IMR-90 (cell line): Measurements from ENCODE around the gene PSMD11.

ENCODE experiments used
- BHLHE40 ChIP-seq: fragments of 150-350 bp; IDR thresholded peaks from 2 replicates; pipeline ENCODE4 v1.6.1; 2016; ENCODE audit warnings: mild to moderate bottlenecking, low read depth, low read length
- CEBPB ChIP-seq: IDR thresholded peaks from 2 replicates; pipeline ENCODE4 v1.6.1; 2012; ENCODE audit warnings: low read depth, low read length, improper control_type of control experiment
- FOS ChIP-seq: fragments of 150-350 bp; IDR thresholded peaks from 2 replicates; pipeline ENCODE4 v1.6.1; 2016; ENCODE audit warnings: low read depth, low read length
- MAFK ChIP-seq: IDR thresholded peaks from 2 replicates; pipeline ENCODE4 v1.6.1; 2012; ENCODE audit warnings: low read depth, low read length, improper control_type of control experiment
- MAZ ChIP-seq: IDR thresholded peaks from 2 replicates; pipeline ENCODE4 v1.6.1; 2012; ENCODE audit warnings: low read depth, mild to moderate bottlenecking, low read length, improper control_type of control experiment, moderate library complexity, borderline replicate concordance
- MXI1 ChIP-seq: IDR thresholded peaks from 2 replicates; pipeline ENCODE4 v1.6.1; 2012; ENCODE audit warnings: low read depth, mild to moderate bottlenecking, low read length, moderate library complexity, borderline replicate concordance
- NFE2L2 ChIP-seq: fragments of 150-350 bp; IDR thresholded peaks from 2 replicates; pipeline ENCODE4 v1.6.1; 2016; ENCODE audit warnings: low read depth, mild to moderate bottlenecking, low read length
- POLR2A ChIP-seq: IDR thresholded peaks from 2 replicates; pipeline ENCODE4 v1.6.1; 2012; ENCODE audit warnings: mild to moderate bottlenecking, low read depth, low read length
- RCOR1 ChIP-seq: IDR thresholded peaks from 2 replicates; pipeline ENCODE4 v1.6.1; 2012; ENCODE audit warnings: mild to moderate bottlenecking, low read length, improper control_type of control experiment; ENCODE audit not compliant: insufficient replicate concordance
- SMC3 ChIP-seq: fragments of 150-350 bp; IDR thresholded peaks from 2 replicates; pipeline ENCODE4 v1.6.1; 2016; ENCODE audit warnings: low read depth, mild to moderate bottlenecking, antibody characterized with exemption, low read length, moderate library complexity
- TF ChIP-seq, protein P1 (sequence below): conservative IDR thresholded peaks from 2 replicates; pipeline ENCODE4 v1.5.1; 2012; ENCODE audit warnings: mild to moderate bottlenecking, low read depth, low read length, improper control_type of control experiment

DNA sequence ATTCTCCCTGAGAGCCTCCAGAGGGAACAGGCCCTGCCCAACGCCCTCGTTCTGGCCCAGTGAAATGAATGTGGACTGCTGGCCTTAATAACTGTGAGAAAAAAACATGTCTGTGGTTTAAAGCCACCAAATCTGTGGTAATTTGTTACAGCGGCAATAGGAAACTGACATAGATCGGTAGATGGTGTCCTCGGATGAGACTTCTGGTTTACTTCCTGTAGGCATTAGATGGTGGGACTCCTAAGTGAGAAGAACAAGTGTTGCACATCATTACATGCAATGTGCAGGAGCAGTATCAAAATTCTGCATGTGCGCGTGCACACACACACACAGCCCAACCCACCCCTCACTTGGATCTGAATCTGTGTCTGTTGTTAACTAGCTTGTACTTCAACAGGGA, 84.5 kb downstream of the PSMD11 start:
- no peak for TF ChIP-seq MAZ
- TF ChIP-seq, protein P1, sequence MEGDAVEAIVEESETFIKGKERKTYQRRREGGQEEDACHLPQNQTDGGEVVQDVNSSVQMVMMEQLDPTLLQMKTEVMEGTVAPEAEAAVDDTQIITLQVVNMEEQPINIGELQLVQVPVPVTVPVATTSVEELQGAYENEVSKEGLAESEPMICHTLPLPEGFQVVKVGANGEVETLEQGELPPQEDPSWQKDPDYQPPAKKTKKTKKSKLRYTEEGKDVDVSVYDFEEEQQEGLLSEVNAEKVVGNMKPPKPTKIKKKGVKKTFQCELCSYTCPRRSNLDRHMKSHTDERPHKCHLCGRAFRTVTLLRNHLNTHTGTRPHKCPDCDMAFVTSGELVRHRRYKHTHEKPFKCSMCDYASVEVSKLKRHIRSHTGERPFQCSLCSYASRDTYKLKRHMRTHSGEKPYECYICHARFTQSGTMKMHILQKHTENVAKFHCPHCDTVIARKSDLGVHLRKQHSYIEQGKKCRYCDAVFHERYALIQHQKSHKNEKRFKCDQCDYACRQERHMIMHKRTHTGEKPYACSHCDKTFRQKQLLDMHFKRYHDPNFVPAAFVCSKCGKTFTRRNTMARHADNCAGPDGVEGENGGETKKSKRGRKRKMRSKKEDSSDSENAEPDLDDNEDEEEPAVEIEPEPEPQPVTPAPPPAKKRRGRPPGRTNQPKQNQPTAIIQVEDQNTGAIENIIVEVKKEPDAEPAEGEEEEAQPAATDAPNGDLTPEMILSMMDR: no peak
- no peak for TF ChIP-seq BHLHE40
- no peak for TF ChIP-seq NFE2L2
- TF ChIP-seq CEBPB: no peak
- no peak for TF ChIP-seq POLR2A
- no peak for TF ChIP-seq MXI1
- TF ChIP-seq RCOR1: no peak
- TF ChIP-seq SMC3: no peak
- no peak for TF ChIP-seq FOS
- no peak for TF ChIP-seq MAFK
